Stimulated activated naive CD8-positive, alpha-beta T cell treated with anti-CD3 and anti-CD28 coated beads, Interleukin-15, Interleukin-2, amounts not matched to agents 100 ng/mL and 50 ng/mL, for 24 hours (primary cell): ENCODE data around the gene TMEM121B.
A peak's percentile ranks its signal among the peaks of the same experiment; 100 is the strongest.

ENCODE experiments used
- H3K27ac Mint-ChIP-seq: one replicate; pipeline ENCODE4 v1.8.0; 2021; ENCODE audit warnings: mild to moderate bottlenecking, mixed read lengths
- H3K27me3 Mint-ChIP-seq: one replicate; pipeline ENCODE4 v1.8.0; 2021; ENCODE audit warnings: mixed read lengths
- H3K36me3 Mint-ChIP-seq: one replicate; pipeline ENCODE4 v1.8.0; 2021; ENCODE audit warnings: low read depth, mixed read lengths
- H3K4me1 Mint-ChIP-seq: one replicate; pipeline ENCODE4 v1.8.0; 2021; ENCODE audit warnings: low read depth, mixed read lengths
- H3K4me3 Mint-ChIP-seq: one replicate; pipeline ENCODE4 v1.8.0; 2021; ENCODE audit warnings: mild to moderate bottlenecking, mixed read lengths
- H3K9me3 Mint-ChIP-seq: one replicate; pipeline ENCODE4 v1.8.0; 2021; ENCODE audit warnings: mixed read lengths

The TMEM121B gene

GRCh38 chr22:17097062-17097461 is 24.1 kb downstream of the TMEM121B start:
- Mint-ChIP-seq H3K36me3 (peaks cover 60% of the 10 kb centered on the region), H3K27me3 (no peaks in the 10 kb centered on the region), H3K4me3 (no peak overlapping the region), H3K27ac (no peak overlapping the region), H3K4me1 (peaks cover 90% of the 10 kb centered on the region), H3K9me3 (no peaks in the 10 kb centered on the region)

GRCh38 chr22:17096071-17096470 is 25.1 kb downstream of the TMEM121B start:
- Mint-ChIP-seq H3K4me3 (no peak overlapping the region), H3K9me3 (no peaks in the 10 kb centered on the region), H3K36me3 (peaks cover 50% of the 10 kb centered on the region), H3K27me3 (no peaks in the 10 kb centered on the region), H3K4me1 (peaks cover 89% of the 10 kb centered on the region), H3K27ac (no peak overlapping the region)

GRCh38 chr22:17095538-17095937 is 25.6 kb downstream of the TMEM121B start:
- H3K36me3 Mint-ChIP-seq = peaks cover 50% of the 10 kb centered on the region
- no peak overlapping the region for H3K4me3 Mint-ChIP-seq

GRCh38 chr22:17093081-17093480 is 28.1 kb downstream of the TMEM121B start:
- Mint-ChIP-seq H3K27me3 (no peaks in the 10 kb centered on the region), H3K4me1 (peaks cover 91% of the 10 kb centered on the region)

More at GRCh38 chr22:17095538-17095937, 25.6 kb downstream of the TMEM121B start:
- no peaks in the 10 kb centered on the region for H3K27me3 Mint-ChIP-seq
- no peak overlapping the region for H3K27ac Mint-ChIP-seq
- peaks cover 89% of the 10 kb centered on the region for H3K4me1 Mint-ChIP-seq
- no peaks in the 10 kb centered on the region for H3K9me3 Mint-ChIP-seq

GRCh38 chr22:17091851-17092250 is 29.3 kb downstream of the TMEM121B start:
- H3K36me3 Mint-ChIP-seq = peaks cover 27% of the 10 kb centered on the region
- no peaks in the 10 kb centered on the region for H3K27me3 Mint-ChIP-seq
- no peaks in the 10 kb centered on the region for H3K9me3 Mint-ChIP-seq
- no peak overlapping the region for H3K4me3 Mint-ChIP-seq
- H3K27ac Mint-ChIP-seq = no peak overlapping the region
- H3K4me1 Mint-ChIP-seq = peaks cover 91% of the 10 kb centered on the region

More at GRCh38 chr22:17093081-17093480, 28.1 kb downstream of the TMEM121B start:
- Mint-ChIP-seq H3K27ac (no peak overlapping the region), H3K9me3 (no peaks in the 10 kb centered on the region), H3K36me3 (peaks cover 34% of the 10 kb centered on the region), H3K4me3 (no peak overlapping the region)

GRCh38 chr22:17090550-17090949 is 30.6 kb downstream of the TMEM121B start:
- no peak overlapping the region for H3K27ac Mint-ChIP-seq
- no peak overlapping the region for H3K4me3 Mint-ChIP-seq
- peaks cover 92% of the 10 kb centered on the region for H3K4me1 Mint-ChIP-seq
- H3K36me3 Mint-ChIP-seq = peaks cover 26% of the 10 kb centered on the region
- H3K9me3 Mint-ChIP-seq = no peaks in the 10 kb centered on the region
- no peaks in the 10 kb centered on the region for H3K27me3 Mint-ChIP-seq

GRCh38 chr22:17087498-17088131 is 33.5 kb downstream of the TMEM121B start:
- Mint-ChIP-seq H3K27ac (peak overlapping the region; percentile 82), H3K4me1 (peaks cover 77% of the 10 kb centered on the region), H3K36me3 (peaks cover 16% of the 10 kb centered on the region), H3K4me3 (peak overlapping the region; percentile 88), H3K9me3 (no peaks in the 10 kb centered on the region), H3K27me3 (no peaks in the 10 kb centered on the region)

- peaks cover 70% of the 10 kb centered on the region for H3K4me1 Mint-ChIP-seq
- H3K27ac Mint-ChIP-seq = peak overlapping the region; percentile 82
- peaks cover 16% of the 10 kb centered on the region for H3K36me3 Mint-ChIP-seq
- no peaks in the 10 kb centered on the region for H3K9me3 Mint-ChIP-seq
- peak overlapping the region; percentile 88 for H3K4me3 Mint-ChIP-seq
- no peaks in the 10 kb centered on the region for H3K27me3 Mint-ChIP-seq
Measured at GRCh38 chr22:17086788-17087497, 34.2 kb downstream of the TMEM121B start.

- Mint-ChIP-seq H3K4me3 (peak overlapping the region; percentile 88), H3K4me1 (peaks cover 65% of the 10 kb centered on the region), H3K36me3 (peaks cover 16% of the 10 kb centered on the region), H3K27ac (peak overlapping the region; percentile 82), H3K27me3 (no peaks in the 10 kb centered on the region), H3K9me3 (no peaks in the 10 kb centered on the region)
Measured at GRCh38 chr22:17086296-17086695, 34.9 kb downstream of the TMEM121B start.

- H3K4me3 Mint-ChIP-seq = peak overlapping the region; percentile 88
- no peaks in the 10 kb centered on the region for H3K9me3 Mint-ChIP-seq
- peak overlapping the region; percentile 82 for H3K27ac Mint-ChIP-seq
- H3K27me3 Mint-ChIP-seq = no peaks in the 10 kb centered on the region
- H3K36me3 Mint-ChIP-seq = peaks cover 12% of the 10 kb centered on the region
- H3K4me1 Mint-ChIP-seq = peaks cover 57% of the 10 kb centered on the region
Measured at GRCh38 chr22:17085277-17086181, 35.6 kb downstream of the TMEM121B start.

GRCh38 chr22:17084554-17085276 is 36.4 kb downstream of the TMEM121B start, which contains the start of gene IL17RA:
Gene IL17RA, plus strand, starts transcription at chr22:17085000. Its CDS starts 92 bp downstream, at chr22:17085092.
- Mint-ChIP-seq H3K9me3 (no peaks in the 10 kb centered on the region), H3K4me3 (peak within 1 kb of the TSS; percentile 88), H3K4me1 (peaks cover 51% of the 10 kb centered on the region), H3K27me3 (no peaks in the 10 kb centered on the region), H3K36me3 (peaks cover 8% of the 10 kb centered on the region), H3K27ac (peak within 1 kb of the TSS; percentile 82)

- Mint-ChIP-seq H3K4me3 (peak overlapping the region; percentile 88), H3K4me1 (peaks cover 46% of the 10 kb centered on the region), H3K27me3 (no peaks in the 10 kb centered on the region), H3K36me3 (peaks cover 4% of the 10 kb centered on the region), H3K27ac (peak overlapping the region; percentile 74), H3K9me3 (no peaks in the 10 kb centered on the region)
Measured at GRCh38 chr22:17083811-17084441, 37.2 kb downstream of the TMEM121B start.

- H3K4me1 Mint-ChIP-seq = peaks cover 42% of the 10 kb centered on the region
- H3K9me3 Mint-ChIP-seq = no peaks in the 10 kb centered on the region
- no peak overlapping the region for H3K4me3 Mint-ChIP-seq
- peaks cover 4% of the 10 kb centered on the region for H3K36me3 Mint-ChIP-seq
- H3K27ac Mint-ChIP-seq = no peak overlapping the region
- no peaks in the 10 kb centered on the region for H3K27me3 Mint-ChIP-seq
Measured at GRCh38 chr22:17083255-17083654, 37.9 kb downstream of the TMEM121B start.

GRCh38 chr22:17079572-17079971 is 41.6 kb downstream of the TMEM121B start:
- H3K4me1 Mint-ChIP-seq = peaks cover 43% of the 10 kb centered on the region
- H3K27ac Mint-ChIP-seq = no peak overlapping the region
- no peak overlapping the region for H3K4me3 Mint-ChIP-seq
- no peaks in the 10 kb centered on the region for H3K36me3 Mint-ChIP-seq
- no peaks in the 10 kb centered on the region for H3K9me3 Mint-ChIP-seq
- no peaks in the 10 kb centered on the region for H3K27me3 Mint-ChIP-seq
